T-cell (primary cell): ENCODE measurements around the gene RALY. TPM values are rescaled to one million over a fixed set of nuclear protein-coding genes. Genes with fewer than 3 reads are reported as not detected.

Experiments
- ATAC-seq, 4 experiments: fragments of 200-7000 bp in 3 of 4; fragments of 150-1000 bp in 1 of 4; cut with Tn5 transposase; replicated peaks in 1 of 4; 1 replicate in 3 of 4; 2 replicates in 1 of 4; pipeline ENCODE4 v1.10.0; 2021; ENCODE audit warnings: moderate library complexity in 3 of 4, mild to moderate bottlenecking in 2 of 4, moderate number of reproducible peaks in 1 of 4
- CTCF ChIA-PET, 2 donors: fragments of 300-600 bp; sonication (Branson Sonifier 250); formaldehyde crosslinking; loops; one replicate each; lab custom pipeline; 2022; ENCODE audit warnings: antibody characterized with exemption in 2 of 2; lab: Charles Lee
- POLR2A ChIA-PET, 2 donors: fragments of 300-600 bp; sonication (Branson Sonifier 250); formaldehyde crosslinking; loops; one replicate each; lab custom pipeline; 2022; ENCODE audit warnings: antibody characterized with exemption in 2 of 2; lab: Charles Lee
- DNase-seq, 35 experiments: peaks; one replicate each; pipeline versions ENCODE4 v3.0.0 to v3.0.0-alpha.2; 2013 to 2023
- H3K27ac ChIP-seq: one replicate; pipeline ENCODE4 v1.5.1; 2013; ENCODE audit warnings: low read length
- H3K27me3 ChIP-seq, 2 experiments: replicated peaks in 1 of 2; 1 replicate in 1 of 2; 2 replicates in 1 of 2; pipeline versions ENCODE4 v1.6.1 to v1.7.0; 2013; ENCODE audit warnings: low read length in 1 of 2, mixed read lengths in 1 of 2; ENCODE audit not compliant: control insufficient read depth in 2 of 2, insufficient read depth in 2 of 2; ENCODE audit errors: extremely low read depth in 1 of 2
- H3K36me3 ChIP-seq, 2 donors: 1 replicate in 1 of 2; 2 replicates in 1 of 2; pipeline versions ENCODE4 v1.6.1 to v1.7.0; 2013; ENCODE audit warnings: low read length in 1 of 2; ENCODE audit not compliant: control insufficient read depth in 2 of 2, insufficient read depth in 1 of 2; ENCODE audit errors: extremely low read depth in 1 of 2
- H3K4me1 ChIP-seq, 2 experiments: 1 replicate in 1 of 2; 2 replicates in 1 of 2; pipeline versions ENCODE4 v1.6.1 to v1.7.0; 2013; ENCODE audit warnings: low read length in 2 of 2, mixed read lengths in 1 of 2; ENCODE audit not compliant: insufficient read depth in 2 of 2, control insufficient read depth in 1 of 2; ENCODE audit errors: extremely low read depth in 1 of 2
- H3K4me3 ChIP-seq, 2 donors: 1 replicate in 1 of 2; 2 replicates in 1 of 2; pipeline versions ENCODE4 v1.5.1 to v1.7.0; 2013; ENCODE audit warnings: mild to moderate bottlenecking in 2 of 2, low read length in 1 of 2, moderate library complexity in 1 of 2; ENCODE audit not compliant: control insufficient read depth in 1 of 2; ENCODE audit errors: extremely low read depth in 1 of 2
- H3K9me3 ChIP-seq: 2 replicates; pipeline ENCODE4 v1.7.0; 2013
- H3K27ac Mint-ChIP-seq, 2 donors: one replicate each; pipeline ENCODE4 v1.8.0; 2020 to 2021; ENCODE audit warnings: mild to moderate bottlenecking in 2 of 2, mixed read lengths in 2 of 2
- H3K27me3 Mint-ChIP-seq, 2 donors: one replicate each; pipeline ENCODE4 v1.8.0; 2021 to 2022; ENCODE audit warnings: mixed read lengths in 2 of 2
- H3K36me3 Mint-ChIP-seq: one replicate; pipeline ENCODE4 v1.8.0; 2021; ENCODE audit warnings: mixed read lengths
- H3K4me1 Mint-ChIP-seq, 3 donors: one replicate each; pipeline ENCODE4 v1.8.0; 2020 to 2022; ENCODE audit warnings: mixed read lengths in 3 of 3, mild to moderate bottlenecking in 1 of 3
- H3K4me3 Mint-ChIP-seq, 3 donors: one replicate each; pipeline ENCODE4 v1.8.0; 2020 to 2022; ENCODE audit warnings: mild to moderate bottlenecking in 3 of 3, mixed read lengths in 3 of 3, moderate library complexity in 3 of 3
- H3K9me3 Mint-ChIP-seq, 3 donors: one replicate each; pipeline ENCODE4 v1.8.0; 2020 to 2022; ENCODE audit warnings: mixed read lengths in 3 of 3
- WGBS: methylation state at CpG from one replicate; pipeline ENCODE4 v1.1.5; 2013; ENCODE audit warnings: missing lambda C conversion rate; ENCODE audit not compliant: insufficient coverage; 5-methylcytosine and 5-hydroxymethylcytosine counted together
- total RNA-seq, 35 experiments: library from RNA in 6 of 35; stranded (reverse) in 6 of 35; fragments of 120-200 nt in 1 of 35; gene quantifications; one replicate each; pipeline versions ENCODE4 v1.2.1 to v1.2.4 and lab custom pipeline; 2013 to 2026

RALY gene
- total RNA-seq, 5 donors from 2014 or later (not counting 1 experiment from before 2014, with no cell fraction given): 110 to 126 (median 125) TPM

DNA sequence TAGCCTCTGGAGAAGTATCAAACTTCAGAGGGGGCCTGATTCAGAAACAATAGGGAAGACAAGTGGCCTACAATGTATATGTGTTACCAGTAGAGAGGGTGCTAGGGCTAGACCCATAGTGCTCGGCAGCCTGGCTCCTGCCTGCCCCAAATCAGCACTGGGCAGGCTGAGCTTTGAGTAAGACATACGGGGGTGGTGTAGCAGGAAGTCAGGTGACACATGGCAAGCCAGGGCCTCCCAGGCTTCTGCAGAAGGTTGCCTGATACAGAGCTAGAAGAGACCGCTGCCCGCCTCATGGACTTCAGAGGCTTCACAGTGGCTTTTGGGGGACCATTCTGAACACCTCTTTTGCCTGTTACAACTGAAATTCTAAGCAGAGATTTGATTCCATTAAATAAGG is 43.4 kb downstream of the RALY start:
- Mint-ChIP-seq H3K4me3 (peak overlapping the region; percentile 21 to 53 (median 53)), H3K36me3 (peaks cover 16% of the 10 kb centered on the region), H3K4me1 (peaks cover 89 to 94% (median 89%) of the 10 kb centered on the region in 3 donors), H3K27me3 (no peaks in the 10 kb centered on the region), H3K9me3 (no peaks in the 10 kb centered on the region), H3K27ac (peak overlapping the region; percentile 45 to 82)
- no peak overlapping the region for H3K27ac ChIP-seq
- CTCF ChIA-PET: interaction anchor here in 1 of 2 donors (0.6 kb wide), 1 partner anchor 1956 kb away, joined by 4 read pairs; no protein-coding TSS in a partner anchor
- DNase-seq (peak; percentile 9 to 61 (median 34)), ATAC-seq (peak; percentile 91 to 99 (median 96))
- no peaks in the 10 kb centered on the region for H3K9me3 ChIP-seq
- H3K4me3 ChIP-seq: peak overlapping the region in 1 of 2 donors; percentile 26
- POLR2A ChIA-PET: interaction anchor here in 1 of 2 donors (0.5 kb wide), 1 partner anchor 9 kb away, joined by 9 read pairs; no protein-coding TSS in a partner anchor
- no peaks in the 10 kb centered on the region for H3K27me3 ChIP-seq
- WGBS: 30% methylated on average over 4 of the region's 4 CpGs
- H3K4me1 ChIP-seq: peaks cover 10 to 20% of the 10 kb centered on the region in 2 experiments
- peaks cover 5 to 22% of the 10 kb centered on the region in 2 donors for H3K36me3 ChIP-seq

DNA sequence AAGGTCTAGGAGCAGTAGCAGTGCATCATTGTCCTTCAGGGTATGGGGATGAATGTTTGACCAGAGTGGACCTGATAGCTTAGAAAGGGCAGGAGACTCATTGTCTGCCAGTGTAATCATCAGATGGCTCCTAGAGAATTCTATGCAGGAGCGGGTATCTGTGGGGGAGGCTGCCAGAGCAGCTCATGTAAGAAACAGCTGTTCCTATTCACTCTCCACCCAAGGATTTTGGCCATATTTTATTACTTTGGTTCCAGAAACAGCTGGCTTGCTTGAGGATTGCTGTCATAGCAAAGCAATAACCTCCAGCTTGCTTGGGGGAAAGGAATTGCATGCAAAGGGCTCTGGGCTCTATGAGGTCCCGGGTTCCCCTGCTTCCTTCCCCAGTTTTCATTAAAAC is 44.1 kb downstream of the RALY start:
- H3K36me3 ChIP-seq: peaks cover 5 to 15% of the 10 kb centered on the region in 2 donors
- H3K4me3 ChIP-seq: no peak overlapping the region
- no CpG with 5 or more reads among the region's 2 CpGs for WGBS
- Mint-ChIP-seq H3K36me3 (peaks cover 11% of the 10 kb centered on the region), H3K27ac (peak overlapping the region; percentile 45 to 82), H3K9me3 (no peaks in the 10 kb centered on the region), H3K4me3 (no peak overlapping the region), H3K27me3 (no peaks in the 10 kb centered on the region), H3K4me1 (peaks cover 94 to 96% (median 95%) of the 10 kb centered on the region in 3 donors)
- no peak for DNase-seq
- H3K27ac ChIP-seq: no peak overlapping the region
- ChIA-PET CTCF (interaction anchor here in 1 of 2 donors (0.6 kb wide), 1 partner anchor 1955 kb away, joined by 4 read pairs; no protein-coding TSS in a partner anchor), POLR2A (no interaction called here)
- H3K9me3 ChIP-seq: no peaks in the 10 kb centered on the region
- no peak for ATAC-seq
- no peaks in the 10 kb centered on the region for H3K27me3 ChIP-seq
- H3K4me1 ChIP-seq: peaks cover 10 to 22% of the 10 kb centered on the region in 2 experiments

DNA sequence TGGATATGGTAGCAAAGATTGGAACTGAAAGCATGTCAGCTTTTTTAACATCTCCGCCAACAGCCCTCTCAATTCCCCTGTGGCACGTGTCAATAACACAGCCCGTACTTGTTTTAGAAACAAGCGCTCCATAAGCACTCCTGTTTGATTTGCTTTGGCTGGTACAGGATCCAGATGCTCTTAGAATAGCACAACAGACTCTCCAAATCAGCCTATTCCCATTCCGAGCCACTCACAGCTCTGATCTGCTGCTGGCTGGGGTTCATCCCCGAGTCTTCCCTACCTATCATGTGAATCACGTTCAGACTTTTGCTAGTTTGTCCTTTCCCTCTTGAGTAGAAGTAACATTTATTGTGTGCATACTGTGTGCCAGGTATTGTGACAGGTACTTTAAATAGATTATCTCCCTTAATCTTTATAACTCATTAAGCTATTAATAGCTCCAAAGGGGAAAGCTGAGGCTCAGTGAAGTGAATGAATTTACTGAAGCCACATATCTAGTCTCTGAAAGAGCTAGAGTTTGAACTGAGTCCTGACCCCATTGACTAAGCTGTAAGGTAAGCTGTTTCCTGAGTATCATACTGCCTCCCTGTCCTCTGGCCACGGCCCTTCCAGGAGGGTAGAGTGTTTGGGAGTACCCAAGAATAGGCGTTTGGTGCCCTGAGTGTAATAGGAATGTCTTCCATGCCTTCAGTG is 46.7 kb downstream of the RALY start:
- Mint-ChIP-seq H3K27ac (no peak overlapping the region), H3K4me3 (peak overlapping the region in 1 of 3 donors; percentile 28), H3K36me3 (peaks cover 10% of the 10 kb centered on the region), H3K9me3 (no peaks in the 10 kb centered on the region), H3K4me1 (peaks cover 90 to 96% (median 96%) of the 10 kb centered on the region in 3 donors), H3K27me3 (no peaks in the 10 kb centered on the region)
- POLR2A ChIA-PET: interaction anchor here in 1 of 2 donors (0.6 to 0.7 kb wide), 2 partner anchors 26 to 91 kb away, joined by 3 to 4 read pairs; no protein-coding TSS in a partner anchor
- no peaks in the 10 kb centered on the region for H3K27me3 ChIP-seq
- no peak overlapping the region for H3K27ac ChIP-seq
- no peaks in the 10 kb centered on the region for H3K36me3 ChIP-seq
- CTCF ChIA-PET: interaction anchor here in 1 of 2 donors (0.5 kb wide), 1 partner anchor 18 kb away, joined by 3 read pairs; no protein-coding TSS in a partner anchor
- DNase-seq (no peak), ATAC-seq (no peak)
- 96% methylated on average over 5 of the region's 9 CpGs for WGBS
- no peak overlapping the region for H3K4me3 ChIP-seq
- H3K9me3 ChIP-seq: no peaks in the 10 kb centered on the region
- H3K4me1 ChIP-seq: peaks cover 10 to 33% of the 10 kb centered on the region in 2 experiments

DNA sequence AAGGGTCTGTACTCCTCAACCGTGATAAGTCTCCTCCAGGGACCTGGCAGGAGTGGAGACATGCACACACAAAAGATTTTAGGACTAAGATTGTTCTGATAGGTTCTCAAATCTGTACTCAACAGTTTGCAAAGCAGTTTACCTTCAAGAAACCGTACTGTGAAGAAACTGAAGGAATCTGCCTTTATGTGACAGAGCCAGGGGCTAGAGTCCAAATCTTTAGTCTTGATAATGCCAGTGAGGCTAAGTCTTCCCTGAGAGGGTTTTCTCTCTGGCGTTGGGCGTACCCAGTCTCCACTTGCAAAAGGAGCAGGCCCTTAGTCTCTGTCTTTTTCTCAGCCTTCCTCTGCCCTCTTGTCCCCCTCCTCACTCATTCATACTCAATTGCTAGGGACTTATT is 47.5 kb downstream of the RALY start:
- Histone ChIP-seq H3K4me3 (no peak overlapping the region), H3K27me3 (no peaks in the 10 kb centered on the region), H3K4me1 (peaks cover 10 to 33% of the 10 kb centered on the region in 2 experiments), H3K27ac (no peak overlapping the region), H3K9me3 (no peaks in the 10 kb centered on the region), H3K36me3 (no peaks in the 10 kb centered on the region)
- WGBS: 100% methylated on average over 1 of the region's 4 CpGs
- Mint-ChIP-seq H3K4me3 (no peak overlapping the region), H3K4me1 (peaks cover 90 to 96% (median 96%) of the 10 kb centered on the region in 3 donors), H3K9me3 (no peaks in the 10 kb centered on the region), H3K27me3 (no peaks in the 10 kb centered on the region), H3K36me3 (peaks cover 10% of the 10 kb centered on the region), H3K27ac (peak overlapping the region in 1 of 2 donors; percentile 45)
- ATAC-seq: no peak
- DNase-seq: no peak
- POLR2A ChIA-PET: interaction anchor here in 1 of 2 donors (0.6 to 0.7 kb wide), 2 partner anchors 26 to 92 kb away, joined by 3 to 4 read pairs; no protein-coding TSS in a partner anchor
- CTCF ChIA-PET: interaction anchor here in 1 of 2 donors (0.5 kb wide), 1 partner anchor 17 kb away, joined by 3 read pairs; no protein-coding TSS in a partner anchor

DNA sequence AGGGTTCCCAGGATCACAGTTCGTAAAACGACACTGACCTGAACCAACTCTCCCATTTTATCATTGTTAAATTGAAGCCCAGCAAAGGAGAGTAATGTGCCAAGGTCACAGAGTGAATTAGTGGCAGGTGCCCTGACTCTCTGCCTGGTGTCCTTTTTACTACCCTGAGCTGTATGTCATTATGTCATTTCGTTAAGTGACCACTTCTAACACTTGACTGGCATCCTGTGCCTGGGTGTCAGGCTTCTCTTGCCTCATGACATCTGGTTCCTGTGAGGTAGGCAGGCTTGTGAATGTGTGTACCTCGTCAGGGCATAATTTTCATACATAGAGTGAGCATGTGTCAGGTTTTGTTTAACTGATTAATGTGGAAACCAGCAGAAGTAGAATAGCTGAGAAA is 48.6 kb downstream of the RALY start:
- no peak overlapping the region for H3K27ac ChIP-seq
- H3K4me3 ChIP-seq: no peak overlapping the region
- ChIA-PET POLR2A (interaction anchor here in 1 of 2 donors (0.7 kb wide), 1 partner anchor 70 kb away, joined by 7 read pairs; no protein-coding TSS in a partner anchor), CTCF (no interaction called here)
- ATAC-seq (peak in 2 of 4 experiments; percentile 44 to 78), DNase-seq (peak in 20 of 35 experiments; percentile 4 to 49 (median 18))
- Mint-ChIP-seq H3K36me3 (peaks cover 10% of the 10 kb centered on the region), H3K4me3 (no peak overlapping the region), H3K27me3 (no peaks in the 10 kb centered on the region), H3K27ac (peak overlapping the region; percentile 36 to 37), H3K4me1 (peaks cover 88 to 94% (median 93%) of the 10 kb centered on the region in 3 donors), H3K9me3 (no peaks in the 10 kb centered on the region)
- 93% methylated on average over 3 of the region's 4 CpGs for WGBS
- peaks cover 7 to 29% of the 10 kb centered on the region in 2 experiments for H3K4me1 ChIP-seq
- H3K36me3 ChIP-seq: peaks cover 0 to 2% of the 10 kb centered on the region in 2 donors
- H3K27me3 ChIP-seq: no peaks in the 10 kb centered on the region
- H3K9me3 ChIP-seq: no peaks in the 10 kb centered on the region

DNA sequence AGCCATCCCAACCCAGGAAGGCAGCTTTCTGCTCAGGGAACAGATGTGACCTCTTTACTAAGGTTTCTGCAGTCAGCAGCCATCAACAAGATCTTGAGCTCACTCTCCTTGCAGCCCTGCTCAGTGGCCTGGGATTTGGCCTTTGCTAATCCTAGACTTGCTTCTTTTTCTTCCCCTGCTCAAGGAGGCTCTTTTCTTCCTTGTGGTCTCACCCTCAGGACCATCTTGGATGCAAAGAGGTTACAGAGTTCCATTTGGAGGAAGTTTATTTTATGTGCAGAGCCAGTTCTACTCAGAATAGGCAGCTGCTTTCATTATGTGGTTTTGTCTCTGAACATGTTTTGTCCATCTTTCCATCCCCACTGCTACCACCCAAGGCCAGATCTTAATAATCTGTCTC is 49.3 kb downstream of the RALY start:
- Histone ChIP-seq H3K27ac (no peak overlapping the region), H3K9me3 (no peaks in the 10 kb centered on the region), H3K4me3 (no peak overlapping the region), H3K27me3 (no peaks in the 10 kb centered on the region), H3K36me3 (peaks cover under 1 to 7% of the 10 kb centered on the region in 2 donors), H3K4me1 (peaks cover 2 to 28% of the 10 kb centered on the region in 2 experiments)
- Mint-ChIP-seq H3K9me3 (no peaks in the 10 kb centered on the region), H3K4me3 (no peak overlapping the region), H3K4me1 (peaks cover 88 to 94% (median 93%) of the 10 kb centered on the region in 3 donors), H3K27me3 (no peaks in the 10 kb centered on the region), H3K27ac (peak overlapping the region; percentile 50), H3K36me3 (peaks cover 10% of the 10 kb centered on the region)
- ATAC-seq: no peak
- CTCF ChIA-PET: no interaction called here
- POLR2A ChIA-PET: no interaction called here
- DNase-seq: no peak
